ENCODE results near the gene ITPR2. TPM values are rescaled to one million over a fixed set of nuclear protein-coding genes. Genes with fewer than 3 reads are reported as not detected.

The ITPR2 gene
- total and polyA plus RNA-seq, 2 of the 13 experiments (the other 11 are each of a cell fraction or from before 2014, with no cell fraction given): 31.9 to 81.9 TPM

- peak; percentile 97 for TF ChIP-seq TFE3 (CRISPR knock-in tag; IDR thresholded peaks at IDR 0.05)
- TF ChIP-seq ZNF160 (CRISPR knock-in tag; IDR thresholded peaks at IDR 0.05): 0 out of 2 replicates have a peak, but pooled peaks have one; percentile 55
- TF ChIP-seq SMARCE1 (IDR thresholded peaks at IDR 0.05; ENCODE audit: borderline replicate concordance): no peak
- TF ChIP-seq SPEN (CRISPR knock-in tag; IDR thresholded peaks at IDR 0.05; ENCODE audit: low read depth): peak; percentile 59
- peak; percentile 33; the same call in 1 of the 2 replicates for TF ChIP-seq DPF2 (CRISPR knock-in tag; IDR thresholded peaks at IDR 0.05; ENCODE audit: borderline replicate concordance, low read depth)
- TF ChIP-seq RORA (CRISPR knock-in tag; IDR thresholded peaks at IDR 0.05): no peak
- TF ChIP-seq SAP130 (CRISPR knock-in tag; IDR thresholded peaks at IDR 0.05; ENCODE audit: low read depth): peak; percentile 70
- TF ChIP-seq ZNF557 (CRISPR knock-in tag; IDR thresholded peaks at IDR 0.05): no peak
- no peak for TF ChIP-seq JARID2 (CRISPR knock-in tag; IDR thresholded peaks at IDR 0.05; ENCODE audit: insufficient replicate concordance)
- TF ChIP-seq GLMP (CRISPR knock-in tag; IDR thresholded peaks at IDR 0.05; ENCODE audit: borderline replicate concordance): no peak
- TF ChIP-seq ZNF839 (CRISPR knock-in tag; IDR thresholded peaks at IDR 0.05; ENCODE audit: borderline replicate concordance): no peak
- TF ChIP-seq RAD51 (IDR thresholded peaks at IDR 0.05; ENCODE audit: borderline replicate concordance): peak; percentile 24; the same call in 1 of the 2 replicates
- TF ChIP-seq SOX5 (CRISPR knock-in tag; IDR thresholded peaks at IDR 0.05; ENCODE audit: borderline replicate concordance): no peak
- TF ChIP-seq ZNF577 (CRISPR knock-in tag; IDR thresholded peaks at IDR 0.05; ENCODE audit: borderline replicate concordance, low read depth): no peak
- TF ChIP-seq GFI1 (CRISPR knock-in tag; IDR thresholded peaks at IDR 0.05; ENCODE audit: borderline replicate concordance): no peak
- no peak for TF ChIP-seq ZNF446 (CRISPR knock-in tag; IDR thresholded peaks at IDR 0.05)
- TF ChIP-seq ELF3 (CRISPR knock-in tag; IDR thresholded peaks at IDR 0.05): 0 out of 2 replicates have a peak, but pooled peaks have one; percentile 42
- TF ChIP-seq ETV5 (CRISPR knock-in tag; IDR thresholded peaks at IDR 0.05; ENCODE audit: borderline replicate concordance): peak; percentile 76; the same call in 1 of the 2 replicates
- peak; percentile 93 for TF ChIP-seq TFAP4 (IDR thresholded peaks at IDR 0.05; ENCODE audit: borderline replicate concordance, low read depth)
- no peak for TF ChIP-seq ZBTB21 (CRISPR knock-in tag; IDR thresholded peaks at IDR 0.05)
- TF ChIP-seq ZNF841 (CRISPR knock-in tag; IDR thresholded peaks at IDR 0.05; ENCODE audit: borderline replicate concordance): no peak
- TF ChIP-seq MIXL1 (CRISPR knock-in tag; IDR thresholded peaks at IDR 0.05): 0 out of 2 replicates have a peak, but pooled peaks have one; percentile 25
- TF ChIP-seq KMT2B (CRISPR knock-in tag; IDR thresholded peaks at IDR 0.05): 0 out of 2 replicates have a peak, but pooled peaks have one; percentile 23
- 0 out of 2 replicates have a peak, but pooled peaks have one; percentile 26 for TF ChIP-seq GATAD2A (CRISPR knock-in tag; IDR thresholded peaks at IDR 0.05)
- TF ChIP-seq PHF21A (CRISPR knock-in tag; IDR thresholded peaks at IDR 0.05): 0 out of 2 replicates have a peak, but pooled peaks have one; percentile 30
- TF ChIP-seq CCDC6 (CRISPR knock-in tag; IDR thresholded peaks at IDR 0.05): no peak
- TF ChIP-seq ZNF724P (CRISPR knock-in tag; IDR thresholded peaks at IDR 0.05; ENCODE audit: borderline replicate concordance): no peak
- TF ChIP-seq ZNF614 (CRISPR knock-in tag; IDR thresholded peaks at IDR 0.05; ENCODE audit: borderline replicate concordance): 0 out of 2 replicates have a peak, but pooled peaks have one; percentile 38
- TF ChIP-seq FOXA3 (CRISPR knock-in tag; IDR thresholded peaks at IDR 0.05): 0 out of 2 replicates have a peak, but pooled peaks have one; percentile 15
These were observed 514.3 kb downstream of the ITPR2 start (continued) for GRCh38 chr12:26318661-26319068.
